GM23338 (cell line): ENCODE results near the gene ATP6V0C. TPM values are rescaled to one million over a fixed set of nuclear protein-coding genes. Genes with fewer than 3 reads are reported as not detected.

Experiments used
- ATAC-seq: fragments of 200-7000 bp; cut with Tn5 transposase; 3 replicates; pipeline ENCODE4 v1.9.1; 2020
- DNase-seq: peaks from one replicate; pipeline ENCODE4 v3.0.0-alpha.2; 2015; ENCODE audit warnings: low spot score
- H2AFZ ChIP-seq: fragments of 200-600 bp; sonication (generic); 2 replicates; pipeline ENCODE4 v1.8.0; 2016; ENCODE audit warnings: antibody characterized with exemption, mild to moderate bottlenecking, moderate library complexity
- H3F3A ChIP-seq: fragments of 200-600 bp; sonication (generic); replicated peaks from 2 replicates; pipeline ENCODE4 v1.8.0; 2017; ENCODE audit warnings: antibody characterized with exemption, mixed run types, low read depth
- H3K27ac ChIP-seq: fragments of 200-600 bp; sonication (generic); 2 replicates; pipeline ENCODE4 v1.6.1; 2016; ENCODE audit warnings: low read depth
- H3K27me3 ChIP-seq: fragments of 200-600 bp; sonication (generic); 2 replicates; pipeline ENCODE4 v1.8.0; 2016; ENCODE audit warnings: mild to moderate bottlenecking, mixed run types, moderate library complexity; ENCODE audit not compliant: insufficient read depth
- H3K36me3 ChIP-seq: fragments of 200-600 bp; sonication (generic); 2 replicates; pipeline ENCODE4 v1.8.0; 2016; ENCODE audit warnings: mild to moderate bottlenecking; ENCODE audit not compliant: insufficient read depth
- H3K4me1 ChIP-seq: fragments of 200-600 bp; sonication (generic); 2 replicates; pipeline ENCODE4 v1.8.0; 2016; ENCODE audit warnings: mild to moderate bottlenecking, moderate library complexity; ENCODE audit not compliant: insufficient read depth
- H3K4me2 ChIP-seq: fragments of 200-600 bp; sonication (generic); 2 replicates; pipeline ENCODE4 v1.7.1; 2017; ENCODE audit warnings: mixed run types
- H3K4me3 ChIP-seq: fragments of 200-600 bp; sonication (generic); 2 replicates; pipeline ENCODE4 v1.6.1; 2016; ENCODE audit warnings: mixed run types
- H3K79me2 ChIP-seq: fragments of 200-600 bp; sonication (generic); replicated peaks from 2 replicates; pipeline ENCODE4 v1.8.0; 2017; ENCODE audit warnings: mild to moderate bottlenecking; ENCODE audit not compliant: insufficient read depth
- H3K9me2 ChIP-seq: fragments of 200-600 bp; sonication (generic); 2 replicates; pipeline ENCODE4 v1.8.0; 2017; ENCODE audit not compliant: insufficient read depth
- H4K20me1 ChIP-seq: fragments of 200-600 bp; sonication (generic); replicated peaks from 2 replicates; pipeline ENCODE4 v1.8.0; 2017; ENCODE audit warnings: mild to moderate bottlenecking; ENCODE audit not compliant: insufficient read depth
- H3K27ac Mint-ChIP-seq: 2 replicates; pipeline ENCODE4 v1.8.0; 2020; ENCODE audit warnings: inconsistent platforms, mild to moderate bottlenecking, moderate library complexity, mixed read lengths
- H3K27me3 Mint-ChIP-seq: 3 replicates; pipeline ENCODE4 v1.8.0; 2022; ENCODE audit warnings: low read depth, mild to moderate bottlenecking, moderate library complexity, mixed read lengths, inconsistent platforms; ENCODE audit not compliant: insufficient read depth, poor library complexity
- H3K36me3 Mint-ChIP-seq: 3 replicates; pipeline ENCODE4 v1.8.0; 2021; ENCODE audit warnings: low read depth, mild to moderate bottlenecking, inconsistent platforms, moderate library complexity, mixed read lengths
- H3K4me1 Mint-ChIP-seq: 3 replicates; pipeline ENCODE4 v1.8.0; 2020; ENCODE audit warnings: mild to moderate bottlenecking, inconsistent platforms, mixed read lengths
- H3K4me3 Mint-ChIP-seq: 3 replicates; pipeline ENCODE4 v1.8.0; 2021; ENCODE audit warnings: moderate library complexity, mild to moderate bottlenecking, inconsistent platforms, mixed read lengths
- H3K9me3 Mint-ChIP-seq: 3 replicates; pipeline ENCODE4 v1.8.0; 2020; ENCODE audit warnings: moderate library complexity, mild to moderate bottlenecking, inconsistent platforms, mixed read lengths
- CREB1 ChIP-seq: fragments of 250-450 bp; sonication (Bioruptor Pico); IDR thresholded peaks from 2 replicates; pipeline ENCODE4 v1.5.0; 2020; ENCODE audit warnings: low read depth, mild to moderate bottlenecking, moderate library complexity
- CTCF ChIP-seq, 2 experiments: fragments of 200-600 bp in 1 of 2; sonication (generic) in 1 of 2; conservative IDR thresholded peaks; 2 replicates each; pipeline versions ENCODE4 v1.5.1 to v1.6.1; 2016 to 2017; ENCODE audit warnings: antibody characterized with exemption in 2 of 2, low read depth in 2 of 2, mild to moderate bottlenecking in 2 of 2, moderate library complexity in 1 of 2
- EZH2 ChIP-seq: fragments of 200-600 bp; sonication (generic); IDR thresholded peaks from one replicate; pipeline ENCODE4 v1.8.0; 2017; ENCODE audit warnings: antibody characterized with exemption, mild to moderate bottlenecking, low read depth; ENCODE audit not compliant: unreplicated experiment
- EZH2phosphoT487 ChIP-seq: fragments of 200-600 bp; sonication (generic); IDR thresholded peaks from one replicate; pipeline ENCODE4 v1.8.1; 2018; ENCODE audit warnings: antibody characterized with exemption; ENCODE audit not compliant: unreplicated experiment
- JUNB ChIP-seq: IDR thresholded peaks from one replicate; pipeline ENCODE4 v1.6.1; 2016; ENCODE audit warnings: antibody characterized with exemption; ENCODE audit not compliant: unreplicated experiment
- REST ChIP-seq: IDR thresholded peaks from one replicate; pipeline ENCODE4 v1.6.1; 2018; ENCODE audit warnings: antibody characterized with exemption; ENCODE audit not compliant: unreplicated experiment
- ZNF114 ChIP-seq: fragments of 250-450 bp; sonication (Bioruptor Pico); IDR thresholded peaks from 2 replicates; pipeline ENCODE4 v1.5.0; 2020; ENCODE audit warnings: mild to moderate bottlenecking, moderate library complexity
- ZNF331 ChIP-seq: fragments of 250-450 bp; sonication (Bioruptor Pico); IDR thresholded peaks from 2 replicates; pipeline ENCODE4 v1.5.0; 2020; ENCODE audit warnings: low read depth, mild to moderate bottlenecking, moderate library complexity
- polyA plus RNA-seq: library from polyadenylated mRNA; unstranded; fragments of >200 nt; fragmentation: Nextera tagmentation; extraction: Ambion mirVana; gene quantifications from 2 replicates; pipeline ENCODE4 v1.2.1, GENCODE V29; 2016
- total RNA-seq: library from RNA; depleted of rRNA; stranded (reverse); fragments of >200 nt; shearing (Covaris generic); gene quantifications from 2 replicates; pipeline ENCODE4 v1.2.3, GENCODE V29; 2014

ATP6V0C gene
- total and polyA plus RNA-seq, 2 experiments from 2014 or later = 98.2 to 162 TPM

GRCh38 chr16:2529961-2530628, 16.3 kb downstream of the ATP6V0C start:
- no peak overlapping the region for H2AFZ ChIP-seq
- Mint-ChIP-seq H3K4me3 (peak overlapping the region; percentile 38; the same call in 1 of the 3 replicates), H3K36me3 (peaks cover 6% of the 10 kb centered on the region; the same call in 2 of the 3 replicates), H3K4me1 (peaks cover 4% of the 10 kb centered on the region; the same call in 2 of the 3 replicates), H3K27me3 (peaks cover 24% of the 10 kb centered on the region), H3K9me3 (peaks cover 3% of the 10 kb centered on the region; the same call in 1 of the 3 replicates), H3K27ac (no peak overlapping the region)
- DNase-seq (no peak), ATAC-seq (no peak)
- TF ChIP-seq EZH2 (no peak), ZNF331 (CRISPR knock-in tag) (no peak), CREB1 (CRISPR knock-in tag) (no peak), JUNB (no peak), EZH2phosphoT487 (no peak), ZNF114 (CRISPR knock-in tag) (no peak), CTCF (conservative IDR thresholded peaks at IDR 0.05; ENCODE audit: low read depth in 2 of 2) (no peak), REST (no peak)
- peaks cover 5% of the 10 kb centered on the region; the same call in 1 of the 2 replicates for H3K27me3 ChIP-seq
- H3K79me2 ChIP-seq = no peaks in the 10 kb centered on the region
- H3K4me1 ChIP-seq = peaks cover 5% of the 10 kb centered on the region
- no peaks in the 10 kb centered on the region for H4K20me1 ChIP-seq
- H3K27ac ChIP-seq = peak overlapping the region; percentile 72; the same call in 1 of the 2 replicates
- H3K36me3 ChIP-seq = no peaks in the 10 kb centered on the region; the same call in 1 of the 2 replicates
- H3K4me2 ChIP-seq = no peak overlapping the region
- H3K4me3 ChIP-seq = no peak overlapping the region
- H3F3A ChIP-seq = peaks cover 17% of the 10 kb centered on the region; the same call in 1 of the 2 replicates
- H3K9me2 ChIP-seq = no peaks in the 10 kb centered on the region
